ENCODE measurements around the gene ZNF341. TPM values are rescaled to one million over a fixed set of nuclear protein-coding genes. Genes with fewer than 3 reads are reported as not detected.

The ZNF341 gene
- total and polyA plus RNA-seq, 2 of the 8 experiments (the other 6 are each of a cell fraction or from before 2014, with no cell fraction given): 5.8 to 6.4 TPM

GRCh38 chr20:33788351-33789049 lies 56.7 kb downstream of the ZNF341 start:
- no peaks in the 10 kb centered on the region for H4K20me1 ChIP-seq (replicated peaks in 1 of 2; ENCODE audit: control insufficient read depth in 1 of 2, insufficient read depth in 2 of 2, low read length in 2 of 2)
- H4K5ac ChIP-seq (ENCODE audit: insufficient read length, low read depth, low read length): no peak overlapping the region
- H2AK5ac ChIP-seq (ENCODE audit: low read depth, low read length): no peak overlapping the region
- H3K36me3 ChIP-seq (ENCODE audit: control insufficient read depth in 2 of 4, insufficient read depth in 4 of 4, low read length in 3 of 4): peaks cover 0 to 2% (median 0%) of the 10 kb centered on the region in 4 experiments; a peak in 1 of 8 replicates
- H3K18ac ChIP-seq (ENCODE audit: extremely low read depth, low read length): no peak overlapping the region
- no peaks in the 10 kb centered on the region for H3K23me2 ChIP-seq (ENCODE audit: low read depth, low read length)
- FAIRE-seq: no peak
- no peak overlapping the region for H4K8ac ChIP-seq (ENCODE audit: extremely low read depth, insufficient read depth, low read length)
- H2BK5ac ChIP-seq (ENCODE audit: low read depth, low read length): no peak overlapping the region
- ChIA-PET POLR2A (ENCODE audit: partially characterized antibody) (interaction anchor here (0.6 kb wide), 1 partner anchor 158 kb away, joined by 3 read pairs; no protein-coding TSS in a partner anchor), CTCF (ENCODE audit: partially characterized antibody) (interaction anchor here (0.6 to 1.7 kb wide), 3 partner anchors 39 to 160 kb away, joined by 3 to 7 read pairs (median 3); no protein-coding TSS in a partner anchor)
- H3K4me2 ChIP-seq (ENCODE audit: insufficient read depth in 1 of 2, low read depth in 2 of 2, low read length in 2 of 2): no peak overlapping the region
- no peak overlapping the region for H3K14ac ChIP-seq (ENCODE audit: insufficient read length)
- no peak for DNase-seq (ENCODE audit: low read depth in 1 of 2, low spot score in 2 of 2)
- H2BK12ac ChIP-seq (ENCODE audit: low read depth, low read length): no peak overlapping the region
- no peaks in the 10 kb centered on the region for H3K9me3 ChIP-seq (ENCODE audit: insufficient read depth in 2 of 2, low read depth in 1 of 2, low read length in 1 of 2)
- no peak overlapping the region for H3K9ac ChIP-seq (replicated peaks in 1 of 4; ENCODE audit: extremely low read depth in 1 of 4, low read depth in 3 of 4, low read length in 3 of 4)
- H3K23ac ChIP-seq (ENCODE audit: insufficient read length): no peak overlapping the region
- H4K91ac ChIP-seq (replicated peaks; ENCODE audit: insufficient read length, low read length): no peak overlapping the region
- H3K56ac ChIP-seq (replicated peaks; ENCODE audit: insufficient read length, low read depth, low read length): no peak overlapping the region
- H2BK15ac ChIP-seq (ENCODE audit: low read length): no peak overlapping the region
- no peaks in the 10 kb centered on the region for H3K79me1 ChIP-seq (ENCODE audit: low read depth, low read length)
- no peak overlapping the region for H2BK20ac ChIP-seq (ENCODE audit: low read length)
- no peak overlapping the region for H2BK120ac ChIP-seq (replicated peaks; ENCODE audit: low read depth, low read length)
- WGBS, 2 experiments (ENCODE audit: extremely low coverage in 1 of 2, insufficient coverage in 1 of 2, insufficient read length in 1 of 2, insufficient replicate concordance in 2 of 2, low coverage in 1 of 2, low lambda C conversion rate in 2 of 2, missing lambda C conversion rate in 1 of 2): 83% methylated on average over 12 of the region's 12 CpGs; no CpG with 5 or more reads in 1 of the 2 experiments
- no peak overlapping the region for H3K4ac ChIP-seq (replicated peaks; ENCODE audit: insufficient read length, low read depth, low read length)
- no peak overlapping the region for H3K4me3 ChIP-seq (ENCODE audit: extremely low read depth in 1 of 4, insufficient read depth in 2 of 4, low read depth in 3 of 4, low read length in 4 of 4)
- no peaks in the 10 kb centered on the region for H3K27me3 ChIP-seq (replicated peaks in 1 of 4; ENCODE audit: control insufficient read depth in 3 of 4, extremely low read depth in 1 of 4, insufficient read depth in 3 of 4, low read length in 3 of 4)
- H3K4me1 ChIP-seq (replicated peaks in 1 of 4; ENCODE audit: control insufficient read depth in 3 of 4, insufficient read depth in 4 of 4, low read length in 3 of 4): peaks cover 0 to 2% (median 0%) of the 10 kb centered on the region in 4 experiments; a peak in 2 of 7 replicates
- no peaks in the 10 kb centered on the region for H3K79me2 ChIP-seq (ENCODE audit: control insufficient read depth in 1 of 2, insufficient read depth in 2 of 2, low read length in 2 of 2)
- no peak overlapping the region for H3K27ac ChIP-seq (ENCODE audit: low read depth, low read length)
- H2AFZ ChIP-seq (ENCODE audit: low read length): no peak overlapping the region
- TF ChIP-seq TAF1 (IDR thresholded peaks at IDR 0.05; ENCODE audit: low read depth, low read length): no peak
- no peak for TF ChIP-seq BCL11A (IDR thresholded peaks at IDR 0.05; ENCODE audit: low read depth in 2 of 2, low read length in 2 of 2)
- TF ChIP-seq CBX8 (IDR thresholded peaks at IDR 0.05; ENCODE audit: borderline replicate concordance, low read depth, low read length): no peak
- TF ChIP-seq BACH1 (IDR thresholded peaks at IDR 0.05; ENCODE audit: low read length): no peak

Measured in H1 (cell line).